CD4-positive, alpha-beta T cell treated with Interleukin-10 for 1 hour (primary cell): ENCODE results near the gene EEFSEC.

Experiments used
- DNase-seq: peaks from one replicate; pipeline ENCODE4 v3.0.0-alpha.2; 2020

Gene EEFSEC

DNA sequence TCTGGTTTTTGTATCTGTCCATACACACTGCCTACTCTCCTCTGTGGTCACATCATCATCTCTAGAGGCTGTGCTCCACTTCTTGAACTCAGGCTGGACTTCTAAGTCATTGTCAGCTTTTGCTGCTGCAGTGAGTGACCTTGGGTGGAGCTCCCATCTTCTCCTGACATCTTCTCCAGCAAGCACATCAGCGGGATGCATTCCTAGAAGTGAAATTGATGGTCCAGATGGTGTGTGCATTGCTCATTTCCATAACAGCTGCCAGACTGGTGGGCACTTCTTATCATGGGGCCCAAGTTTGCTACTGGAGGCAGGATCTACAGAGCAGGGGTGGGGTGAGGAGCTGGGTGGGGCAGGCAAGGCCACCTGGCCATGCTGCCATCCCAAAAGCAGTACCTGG, 203.5 kb downstream of the EEFSEC start:
- no peak for DNase-seq

GRCh38 chr3:128357538-128357937, 204.3 kb downstream of the EEFSEC start:
- no peak for DNase-seq

- no peak for DNase-seq
Measured at GRCh38 chr3:128358156-128358895, 205.0 kb downstream of the EEFSEC start.

DNA sequence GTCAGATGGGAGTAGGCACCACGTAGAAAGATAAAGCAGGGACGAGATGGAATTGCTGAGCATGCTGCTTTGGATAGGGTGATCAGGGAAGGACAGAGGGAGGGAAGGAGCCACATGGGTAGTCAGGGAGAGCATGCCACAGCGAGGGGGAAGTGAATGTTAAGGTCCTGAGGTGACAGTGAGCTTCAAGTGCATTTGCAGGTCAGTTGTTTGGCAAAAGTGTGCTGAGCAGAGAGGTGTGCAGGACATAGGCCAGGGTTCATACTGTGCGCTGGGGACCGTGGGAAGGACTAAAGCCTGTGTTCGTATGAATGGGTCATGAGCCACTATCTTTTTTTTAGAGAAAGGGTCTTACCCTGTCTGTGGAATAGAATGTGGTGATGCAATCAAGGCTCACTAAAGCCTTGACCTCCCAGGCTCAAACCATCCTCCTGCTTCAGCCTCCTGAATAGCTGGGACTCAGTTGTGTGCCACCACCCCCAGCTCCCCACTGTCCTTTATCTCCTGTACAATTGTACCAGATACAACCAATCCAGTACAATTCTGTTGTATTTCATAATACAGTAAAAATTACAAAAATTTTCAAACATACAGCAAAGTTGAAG, 205.9 kb downstream of the EEFSEC start:
- no peak for DNase-seq

DNA sequence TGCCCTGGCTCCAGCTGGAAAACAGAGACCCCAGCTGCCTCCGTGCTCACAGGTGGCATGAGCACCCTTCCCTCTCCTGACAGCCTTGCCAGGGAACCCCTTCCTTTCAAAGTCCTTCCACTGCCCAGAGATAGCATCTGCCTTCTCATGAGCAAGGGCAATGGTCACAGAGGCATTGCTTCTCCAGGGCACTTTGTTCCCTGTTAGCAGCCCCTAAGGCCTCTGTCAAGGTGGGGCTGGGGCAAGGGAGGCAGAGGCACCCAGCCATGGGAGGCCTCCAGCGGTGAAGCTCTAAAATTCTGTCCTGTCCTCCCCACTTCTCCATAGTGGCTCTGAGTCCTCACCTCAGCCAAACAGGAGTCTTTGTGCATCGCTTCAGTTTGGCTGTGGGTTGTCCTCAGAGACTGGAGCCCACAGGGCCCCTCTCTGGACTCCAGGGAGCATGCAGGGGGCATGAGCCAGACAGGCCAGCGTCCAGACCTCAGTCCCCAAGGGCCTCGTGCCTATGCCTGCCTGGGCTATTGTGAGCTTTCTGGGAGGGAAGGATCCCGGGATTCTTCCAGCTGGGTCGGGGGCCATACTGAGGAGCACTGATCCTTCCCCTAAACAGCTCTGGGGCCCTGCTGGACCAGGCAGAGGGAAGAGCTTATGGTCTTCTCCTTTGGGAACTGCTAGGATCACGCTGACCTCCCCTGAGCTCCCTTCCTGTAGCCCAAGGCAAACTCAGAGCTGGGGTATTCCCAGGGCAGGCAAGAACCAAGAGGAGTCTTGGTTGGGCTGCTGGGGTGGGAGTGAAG, 206.8 kb downstream of the EEFSEC start:
- DNase-seq = no peak

- no peak for DNase-seq
Measured at GRCh38 chr3:128360705-128361271, 207.5 kb downstream of the EEFSEC start.

DNA sequence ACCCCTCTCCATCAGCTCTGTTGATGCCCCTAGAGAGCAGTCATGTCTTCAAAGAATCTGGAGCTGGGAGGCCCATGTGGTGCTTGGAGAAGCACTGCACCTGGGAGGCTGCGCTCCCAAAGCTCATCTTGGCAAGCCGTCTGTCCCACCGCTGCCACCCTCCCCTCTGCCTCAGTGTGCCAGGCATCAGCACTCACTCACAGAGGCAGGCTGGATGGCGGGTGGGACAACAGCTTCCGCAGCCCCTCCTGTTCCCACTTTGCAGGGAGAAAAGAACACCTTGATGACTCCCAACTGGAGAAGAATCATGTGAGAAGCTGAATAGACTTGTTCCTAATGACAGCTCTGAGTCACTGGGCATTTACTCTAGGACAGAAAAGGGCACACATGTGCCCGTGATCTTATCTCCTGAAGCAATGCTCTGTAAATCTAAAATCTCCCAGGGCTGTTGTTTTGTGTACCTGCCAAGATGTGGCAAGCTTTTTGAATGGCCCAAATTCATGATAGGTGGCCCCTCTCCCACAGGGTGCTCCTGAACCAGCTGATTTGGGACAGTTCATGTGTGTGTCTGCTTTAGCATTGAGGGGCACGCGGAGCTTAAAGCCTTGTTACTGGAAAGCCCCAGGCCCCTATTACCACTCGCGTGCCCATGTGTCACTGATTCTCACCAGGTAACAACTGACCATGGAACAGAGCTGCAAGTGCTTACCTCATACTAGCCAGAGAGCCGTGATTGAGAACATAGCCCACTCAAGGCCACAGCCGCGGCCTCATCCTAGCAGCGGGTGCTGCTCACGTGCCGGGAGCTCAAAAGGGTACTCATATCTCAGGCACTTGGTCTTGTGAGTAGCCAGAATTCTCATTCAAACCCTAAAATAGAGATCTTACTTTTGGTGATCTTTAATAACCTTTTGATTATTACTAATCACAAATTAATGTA, 209.0 kb downstream of the EEFSEC start:
- no peak for DNase-seq

DNA sequence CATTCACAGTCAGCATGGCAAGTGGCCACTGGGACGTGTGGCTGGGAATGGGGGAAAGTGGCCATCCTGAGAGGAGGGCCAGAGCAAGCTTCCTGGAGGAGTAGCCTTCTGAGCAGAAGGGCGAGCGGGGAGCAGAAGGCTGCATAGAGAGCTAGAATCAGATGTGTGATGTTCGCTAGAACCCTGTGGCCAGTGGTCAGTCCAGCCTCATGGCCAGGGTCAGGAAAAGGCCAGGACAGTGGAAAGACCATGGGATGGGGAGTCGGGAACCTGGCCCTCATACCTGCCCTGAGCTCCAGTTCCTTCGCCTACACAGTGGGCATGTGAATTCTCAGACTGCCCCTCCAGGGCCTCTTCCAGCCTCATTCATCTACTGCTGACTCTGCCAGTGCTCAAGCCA, 211.0 kb downstream of the EEFSEC start:
- DNase-seq = no peak

GRCh38 chr3:128364808-128365360, 211.6 kb downstream of the EEFSEC start:
- no peak for DNase-seq

DNA sequence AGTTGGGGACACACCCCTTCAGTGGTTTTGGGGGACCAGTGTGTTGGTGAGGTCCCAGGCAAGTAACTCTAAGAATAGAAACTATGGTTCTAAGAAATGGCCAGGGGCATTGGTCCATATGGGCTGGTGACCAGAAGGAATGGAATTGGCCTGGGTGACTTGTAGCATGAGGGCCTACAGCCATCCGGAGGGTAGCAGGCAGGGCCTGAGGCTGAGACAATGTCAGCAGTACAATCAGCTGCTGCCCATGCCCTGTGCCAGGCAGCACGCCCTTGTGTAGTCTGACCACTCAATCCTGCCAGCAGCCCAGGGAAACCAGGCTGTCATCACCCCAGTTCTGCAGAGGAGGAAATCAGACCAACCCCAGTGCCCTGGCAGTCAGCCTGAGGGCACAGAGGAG, 212.9 kb downstream of the EEFSEC start:
- DNase-seq = no peak

GRCh38 chr3:128366652-128367051, 213.4 kb downstream of the EEFSEC start:
- DNase-seq = no peak

- no peak for DNase-seq
Measured at GRCh38 chr3:128367221-128367620, 213.9 kb downstream of the EEFSEC start.

GRCh38 chr3:128367761-128368160, 214.5 kb downstream of the EEFSEC start:
- no peak for DNase-seq

- DNase-seq = no peak
Measured at GRCh38 chr3:128368626-128369025, 215.3 kb downstream of the EEFSEC start.

- no peak for DNase-seq
Measured at GRCh38 chr3:128369121-128369703, 215.9 kb downstream of the EEFSEC start.

GRCh38 chr3:128369881-128370642, 216.8 kb downstream of the EEFSEC start:
- no peak for DNase-seq

- DNase-seq = no peak
Measured at GRCh38 chr3:128372281-128372680, 219.0 kb downstream of the EEFSEC start.

GRCh38 chr3:128372707-128373533, 219.6 kb downstream of the EEFSEC start:
- no peak for DNase-seq

- no peak for DNase-seq
Measured at GRCh38 chr3:128374746-128375445, 221.6 kb downstream of the EEFSEC start.
